Cardiac septum (tissue), 1 donor: ENCODE data around the gene KCNQ4. TPM values are rescaled to one million over a fixed set of nuclear protein-coding genes. Genes with fewer than 3 reads are reported as not detected.

ENCODE experiments used
- DNase-seq: peaks from one replicate; pipeline ENCODE4 v3.0.0-alpha.2; 2020; ENCODE audit warnings: low spot score
- intact Hi-C: fragments of 100-400 bp; cut with DNase I; formaldehyde crosslinking; loops from one replicate; pipeline ENCODE4 v1.14.0; 2022
- total RNA-seq: library from RNA; stranded (reverse); fragmentation: NEBNext Ultra II Directional; extraction: Animal tissue kit (Norgen Biotek cat#: 25700); gene quantifications from one replicate; pipeline ENCODE4 v1.2.1, GENCODE V29; 2021
- donor health status: DM: no; HTN: no; CAD: no.

KCNQ4 gene
- total RNA-seq, 1 donor from 2014 or later, result 3.6 TPM

DNA sequence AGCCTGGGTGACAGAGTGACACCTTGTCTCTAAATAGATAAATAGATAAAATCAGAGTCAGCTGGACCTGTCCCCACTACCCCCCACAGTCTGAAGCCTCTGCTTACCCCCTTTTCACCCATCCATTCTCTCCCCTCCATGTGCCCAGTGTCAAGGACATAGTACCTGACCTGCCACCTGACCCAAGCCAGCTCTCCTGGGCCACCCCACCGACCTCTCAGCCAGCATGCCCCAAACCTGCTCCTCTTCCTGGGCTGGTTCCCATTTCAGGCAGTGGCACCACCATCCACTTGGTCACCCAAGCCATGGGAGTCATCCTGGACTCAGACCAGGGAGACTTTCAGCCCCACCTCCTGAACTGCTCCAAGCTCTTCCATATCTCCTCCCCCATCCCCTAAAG, 50.4 kb downstream of the KCNQ4 start:
- intact Hi-C loops, result no loop called here
- DNase-seq, result no peak

DNA sequence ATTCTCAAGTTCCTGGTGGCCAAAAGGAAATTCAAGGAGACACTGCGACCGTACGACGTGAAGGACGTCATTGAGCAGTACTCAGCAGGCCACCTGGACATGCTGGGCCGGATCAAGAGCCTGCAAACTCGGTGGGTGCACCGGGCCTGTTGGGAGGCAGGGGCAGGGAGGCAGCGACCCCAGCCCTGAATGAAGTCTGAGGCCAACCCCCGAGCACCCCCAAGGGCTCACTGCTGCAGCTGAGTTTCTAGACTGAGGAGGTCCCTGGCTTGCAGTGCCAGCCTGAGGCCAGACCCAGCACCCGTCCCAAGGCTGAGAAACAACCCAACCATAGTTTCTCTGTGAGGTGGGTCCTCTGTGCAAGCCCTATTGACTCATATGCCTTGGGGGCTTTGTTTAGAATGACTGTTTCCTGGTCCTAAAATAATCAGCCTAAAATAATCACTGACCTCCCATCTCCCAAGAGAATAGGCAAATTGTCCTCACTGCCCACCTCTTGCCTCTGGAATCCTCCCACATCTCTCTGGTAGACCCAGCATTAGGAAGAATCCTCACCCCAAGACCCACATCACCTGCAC, 51.5 kb downstream of the KCNQ4 start:
- no peak for DNase-seq
- intact Hi-C loops, result loop anchor here (5.0 kb wide), 1 partner anchor 153 kb away; no protein-coding TSS in a partner anchor

- intact Hi-C loops, result loop anchor here (5.0 kb wide), 1 partner anchor 154 kb away; no protein-coding TSS in a partner anchor
Observed at GRCh38 chr1:40836283-40836682, 52.7 kb downstream of the KCNQ4 start.

GRCh38 chr1:40837601-40838000, 54.0 kb downstream of the KCNQ4 start:
- intact Hi-C loops, result loop anchor here (5.0 kb wide), 1 partner anchor 155 kb away; no protein-coding TSS in a partner anchor
- no peak for DNase-seq

More at GRCh38 chr1:40836283-40836682, 52.7 kb downstream of the KCNQ4 start:
- no peak for DNase-seq

- DNase-seq, result no peak
- intact Hi-C loops, result loop anchor here (5.0 kb wide), 1 partner anchor 156 kb away; no protein-coding TSS in a partner anchor
Observed at GRCh38 chr1:40838045-40838979, 54.7 kb downstream of the KCNQ4 start.

GRCh38 chr1:40838980-40839942, 55.7 kb downstream of the KCNQ4 start:
- intact Hi-C loops, result loop anchor here (5.0 kb wide), 1 partner anchor 157 kb away; no protein-coding TSS in a partner anchor
- no peak for DNase-seq

GRCh38 chr1:40839943-40840335, 56.4 kb downstream of the KCNQ4 start:
- intact Hi-C loops, result loop anchor here (5.0 kb wide), 1 partner anchor 158 kb away; no protein-coding TSS in a partner anchor
- no peak for DNase-seq

- DNase-seq, result no peak
- intact Hi-C loops, result no loop called here
Observed at GRCh38 chr1:40840526-40841323, 57.1 kb downstream of the KCNQ4 start.

- no peak for DNase-seq
- intact Hi-C loops, result loop anchor here (2.0 kb wide), 1 partner anchor 229 kb away; no protein-coding TSS in a partner anchor
Observed at GRCh38 chr1:40841602-40842001, 58.0 kb downstream of the KCNQ4 start.

DNA sequence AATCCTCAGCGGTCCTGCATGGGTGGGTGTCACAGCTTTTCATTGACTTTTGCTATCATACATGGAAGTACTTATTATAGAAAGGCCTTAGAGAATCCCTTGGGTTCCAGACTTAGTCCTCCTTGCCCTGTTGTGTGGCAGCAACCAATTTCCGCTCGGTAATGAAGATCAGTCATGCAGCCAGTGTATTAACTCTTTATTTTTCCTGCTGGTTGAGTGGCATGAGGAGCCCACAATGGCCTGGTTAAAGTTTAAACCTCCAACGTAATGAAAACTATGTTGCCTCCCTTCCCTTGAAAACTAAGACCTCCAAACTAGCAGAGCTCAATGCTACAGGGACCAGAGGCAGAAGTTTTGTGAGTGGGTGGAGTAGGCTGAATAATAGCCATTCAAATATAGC, 58.6 kb downstream of the KCNQ4 start:
- intact Hi-C loops, result loop anchor here (2.0 kb wide), 1 partner anchor 229 kb away; no protein-coding TSS in a partner anchor
- no peak for DNase-seq

GRCh38 chr1:40842691-40843090, 59.1 kb downstream of the KCNQ4 start:
- no peak for DNase-seq
- intact Hi-C loops, result loop anchor here (2.0 kb wide), 1 partner anchor 230 kb away; no protein-coding TSS in a partner anchor

DNA sequence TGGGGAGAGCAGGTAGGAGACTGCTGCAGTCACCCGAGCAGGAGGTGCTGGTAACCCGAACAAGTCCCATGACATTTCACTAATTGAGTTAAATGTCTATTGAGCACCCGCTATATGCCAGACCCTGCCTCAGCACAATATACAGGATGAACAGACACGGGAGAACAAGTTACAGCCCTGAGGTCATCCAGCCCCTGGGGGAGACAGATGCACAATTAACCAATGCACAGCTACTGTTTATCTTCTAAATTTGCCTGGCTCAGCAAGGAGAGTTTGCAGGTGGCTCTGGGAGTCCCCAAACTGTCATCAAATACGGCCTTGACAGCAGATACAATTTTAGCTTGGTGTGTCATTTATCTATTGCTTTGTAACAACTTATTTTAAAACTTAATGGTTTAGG, 60.5 kb downstream of the KCNQ4 start:
- intact Hi-C loops, result no loop called here
- DNase-seq, result no peak

GRCh38 chr1:40844887-40845878, 61.6 kb downstream of the KCNQ4 start:
- intact Hi-C loops, result loop anchor here (5.0 kb wide), 1 partner anchor 178 kb away; the partner anchor contains the start of gene RIMS3
- no peak for DNase-seq

DNA sequence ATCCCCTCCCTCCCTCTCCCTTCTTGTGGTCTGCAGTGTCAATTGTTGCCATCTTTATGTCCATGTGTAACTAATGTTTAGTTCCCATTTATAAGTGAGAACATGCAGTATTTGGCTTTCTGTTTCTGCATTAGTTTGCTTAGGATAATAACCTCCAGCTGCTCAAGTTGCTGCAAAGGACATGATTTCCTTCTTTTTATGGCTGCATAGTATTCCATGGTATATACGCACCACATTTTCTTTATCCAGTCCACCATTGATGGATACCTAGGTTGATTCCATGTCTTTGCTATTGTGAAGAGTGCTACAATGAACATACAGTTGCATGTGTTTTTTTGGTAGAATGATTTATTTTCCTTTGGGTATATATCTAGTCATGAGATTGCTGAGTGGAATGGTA, 62.3 kb downstream of the KCNQ4 start:
- intact Hi-C loops, result loop anchor here (5.0 kb wide), 1 partner anchor 179 kb away; the partner anchor contains the start of gene RIMS3
- DNase-seq, result no peak

GRCh38 chr1:40847023-40847745, 63.6 kb downstream of the KCNQ4 start:
- no peak for DNase-seq
- intact Hi-C loops, result loop anchor here (5.0 kb wide), 1 partner anchor 180 kb away; the partner anchor contains the start of gene RIMS3

GRCh38 chr1:40848530-40849189, 65.1 kb downstream of the KCNQ4 start:
- no peak for DNase-seq
- intact Hi-C loops, result loop anchor here (1.0 to 5.0 kb wide), 2 partner anchors 104 to 181 kb away; partner anchors contain the start of gene RIMS3
